HG03108 (cell line): ENCODE results near the gene LPCAT1.

Experiments used
- ATAC-seq: cut with Tn5 transposase; IDR thresholded peaks from one replicate; pipeline ENCODE4 v1.9.1; 2021; ENCODE audit warnings: moderate library complexity; ENCODE audit not compliant: unreplicated experiment

The LPCAT1 gene

GRCh38 chr5:1498623-1499416 is 24.9 kb downstream of the LPCAT1 start:
- ATAC-seq, result peak; percentile 25

GRCh38 chr5:1497795-1498622 is 25.8 kb downstream of the LPCAT1 start:
- ATAC-seq, result peak; percentile 21

- ATAC-seq, result peak; percentile 28
Measured at GRCh38 chr5:1497242-1497777, 26.4 kb downstream of the LPCAT1 start.

- no peak for ATAC-seq
Measured at GRCh38 chr5:1495525-1495897, 28.2 kb downstream of the LPCAT1 start.

- peak; percentile 29 for ATAC-seq
Measured at GRCh38 chr5:1494780-1495524, 28.8 kb downstream of the LPCAT1 start.

GRCh38 chr5:1493941-1494340 is 29.8 kb downstream of the LPCAT1 start:
- ATAC-seq, result no peak

GRCh38 chr5:1493413-1493812 is 30.3 kb downstream of the LPCAT1 start:
- no peak for ATAC-seq

- no peak for ATAC-seq
Measured at GRCh38 chr5:1492757-1493156, 31.0 kb downstream of the LPCAT1 start.

GRCh38 chr5:1490376-1490775 is 33.4 kb downstream of the LPCAT1 start:
- no peak for ATAC-seq

GRCh38 chr5:1489754-1490153 is 34.0 kb downstream of the LPCAT1 start:
- no peak for ATAC-seq

GRCh38 chr5:1488882-1489680 is 34.7 kb downstream of the LPCAT1 start:
- ATAC-seq, result peak; percentile 42

GRCh38 chr5:1487079-1487764 is 36.5 kb downstream of the LPCAT1 start:
- no peak for ATAC-seq

GRCh38 chr5:1486271-1486670 is 37.5 kb downstream of the LPCAT1 start:
- ATAC-seq, result no peak

- ATAC-seq, result no peak
Measured at GRCh38 chr5:1485579-1486118, 38.1 kb downstream of the LPCAT1 start.

GRCh38 chr5:1484730-1485578 is 38.8 kb downstream of the LPCAT1 start:
- ATAC-seq, result peak; percentile 38

- no peak for ATAC-seq
Measured at GRCh38 chr5:1483856-1484729, 39.7 kb downstream of the LPCAT1 start.

- ATAC-seq, result no peak
Measured at GRCh38 chr5:1483064-1483463, 40.7 kb downstream of the LPCAT1 start.

- no peak for ATAC-seq
Measured at GRCh38 chr5:1481959-1482331, 41.8 kb downstream of the LPCAT1 start.
